Measurements from ENCODE around the gene OSCAR. TPM values are rescaled to one million over a fixed set of nuclear protein-coding genes. Genes with fewer than 3 reads are reported as not detected.

OSCAR gene
- total and polyA plus RNA-seq, 2 of the 13 experiments (the other 11 are each of a cell fraction or from before 2014, with no cell fraction given): 1.9 TPM; not detected in 1

GRCh38 chr19:54136864-54137698 is 36.5 kb upstream of the OSCAR start (continued):
- TF ChIP-seq TCF12 (IDR thresholded peaks at IDR 0.05) (no peak), TCF12 (CRISPR knock-in tag; IDR thresholded peaks at IDR 0.05) (no peak), ZNF891 (CRISPR knock-in tag; IDR thresholded peaks at IDR 0.05) (no peak), SP1 (IDR thresholded peaks at IDR 0.05) (peak; percentile 61), SP1 (CRISPR knock-in tag; IDR thresholded peaks at IDR 0.05) (peak; percentile 84), SATB2 (CRISPR knock-in tag; IDR thresholded peaks at IDR 0.05) (no peak), ZBTB7A (CRISPR knock-in tag; IDR thresholded peaks at IDR 0.05) (no peak), ZGPAT (CRISPR knock-in tag; IDR thresholded peaks at IDR 0.05) (no peak), SOX6 (IDR thresholded peaks at IDR 0.05) (no peak), SOX6 (CRISPR knock-in tag; IDR thresholded peaks at IDR 0.05) (no peak; the same call in none of the 2 replicates), HNF1B (CRISPR knock-in tag; IDR thresholded peaks at IDR 0.05) (no peak; the same call in 1 of the 2 replicates), ZNF788 (CRISPR knock-in tag; IDR thresholded peaks at IDR 0.05; ENCODE audit: borderline replicate concordance) (no peak; the same call in 1 of the 2 replicates), PLSCR1 (CRISPR knock-in tag; IDR thresholded peaks at IDR 0.05; ENCODE audit: borderline replicate concordance) (no peak)
- TF ChIP-seq, protein P1, sequence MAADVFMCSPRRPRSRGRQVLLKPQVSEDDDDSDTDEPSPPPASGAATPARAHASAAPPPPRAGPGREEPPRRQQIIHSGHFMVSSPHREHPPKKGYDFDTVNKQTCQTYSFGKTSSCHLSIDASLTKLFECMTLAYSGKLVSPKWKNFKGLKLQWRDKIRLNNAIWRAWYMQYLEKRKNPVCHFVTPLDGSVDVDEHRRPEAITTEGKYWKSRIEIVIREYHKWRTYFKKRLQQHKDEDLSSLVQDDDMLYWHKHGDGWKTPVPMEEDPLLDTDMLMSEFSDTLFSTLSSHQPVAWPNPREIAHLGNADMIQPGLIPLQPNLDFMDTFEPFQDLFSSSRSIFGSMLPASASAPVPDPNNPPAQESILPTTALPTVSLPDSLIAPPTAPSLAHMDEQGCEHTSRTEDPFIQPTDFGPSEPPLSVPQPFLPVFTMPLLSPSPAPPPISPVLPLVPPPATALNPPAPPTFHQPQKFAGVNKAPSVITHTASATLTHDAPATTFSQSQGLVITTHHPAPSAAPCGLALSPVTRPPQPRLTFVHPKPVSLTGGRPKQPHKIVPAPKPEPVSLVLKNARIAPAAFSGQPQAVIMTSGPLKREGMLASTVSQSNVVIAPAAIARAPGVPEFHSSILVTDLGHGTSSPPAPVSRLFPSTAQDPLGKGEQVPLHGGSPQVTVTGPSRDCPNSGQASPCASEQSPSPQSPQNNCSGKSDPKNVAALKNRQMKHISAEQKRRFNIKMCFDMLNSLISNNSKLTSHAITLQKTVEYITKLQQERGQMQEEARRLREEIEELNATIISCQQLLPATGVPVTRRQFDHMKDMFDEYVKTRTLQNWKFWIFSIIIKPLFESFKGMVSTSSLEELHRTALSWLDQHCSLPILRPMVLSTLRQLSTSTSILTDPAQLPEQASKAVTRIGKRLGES (CRISPR knock-in tag; IDR thresholded peaks at IDR 0.05; ENCODE audit: borderline replicate concordance): no peak
- TF ChIP-seq, protein P2, sequence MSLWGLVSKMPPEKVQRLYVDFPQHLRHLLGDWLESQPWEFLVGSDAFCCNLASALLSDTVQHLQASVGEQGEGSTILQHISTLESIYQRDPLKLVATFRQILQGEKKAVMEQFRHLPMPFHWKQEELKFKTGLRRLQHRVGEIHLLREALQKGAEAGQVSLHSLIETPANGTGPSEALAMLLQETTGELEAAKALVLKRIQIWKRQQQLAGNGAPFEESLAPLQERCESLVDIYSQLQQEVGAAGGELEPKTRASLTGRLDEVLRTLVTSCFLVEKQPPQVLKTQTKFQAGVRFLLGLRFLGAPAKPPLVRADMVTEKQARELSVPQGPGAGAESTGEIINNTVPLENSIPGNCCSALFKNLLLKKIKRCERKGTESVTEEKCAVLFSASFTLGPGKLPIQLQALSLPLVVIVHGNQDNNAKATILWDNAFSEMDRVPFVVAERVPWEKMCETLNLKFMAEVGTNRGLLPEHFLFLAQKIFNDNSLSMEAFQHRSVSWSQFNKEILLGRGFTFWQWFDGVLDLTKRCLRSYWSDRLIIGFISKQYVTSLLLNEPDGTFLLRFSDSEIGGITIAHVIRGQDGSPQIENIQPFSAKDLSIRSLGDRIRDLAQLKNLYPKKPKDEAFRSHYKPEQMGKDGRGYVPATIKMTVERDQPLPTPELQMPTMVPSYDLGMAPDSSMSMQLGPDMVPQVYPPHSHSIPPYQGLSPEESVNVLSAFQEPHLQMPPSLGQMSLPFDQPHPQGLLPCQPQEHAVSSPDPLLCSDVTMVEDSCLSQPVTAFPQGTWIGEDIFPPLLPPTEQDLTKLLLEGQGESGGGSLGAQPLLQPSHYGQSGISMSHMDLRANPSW (CRISPR knock-in tag; IDR thresholded peaks at IDR 0.05; ENCODE audit: borderline replicate concordance): no peak
